Vagina (tissue), 2 donors: ENCODE data around the gene PRKCQ.

Experiments used
- POLR2AphosphoS5 ChIP-seq, 2 donors: sonication (generic); formaldehyde crosslinking; IDR thresholded peaks; one replicate each; pipeline ENCODE4 v1.9.0; 2017; ENCODE audit warnings: antibody characterized with exemption in 2 of 2, mild to moderate bottlenecking in 2 of 2, low read depth in 1 of 2; ENCODE audit not compliant: insufficient read depth in 1 of 2
- TF ChIP-seq, protein P1 (sequence below), 3 experiments: fragments of 450-650 bp in 2 of 3; fragments of 200-600 bp in 1 of 3; sonication (generic) in 1 of 3; IDR thresholded peaks; one replicate each; pipeline ENCODE4 v1.5.1; 2017 to 2019; ENCODE audit warnings: antibody characterized with exemption in 3 of 3, mild to moderate bottlenecking in 2 of 3, moderate library complexity in 2 of 3

DNA sequence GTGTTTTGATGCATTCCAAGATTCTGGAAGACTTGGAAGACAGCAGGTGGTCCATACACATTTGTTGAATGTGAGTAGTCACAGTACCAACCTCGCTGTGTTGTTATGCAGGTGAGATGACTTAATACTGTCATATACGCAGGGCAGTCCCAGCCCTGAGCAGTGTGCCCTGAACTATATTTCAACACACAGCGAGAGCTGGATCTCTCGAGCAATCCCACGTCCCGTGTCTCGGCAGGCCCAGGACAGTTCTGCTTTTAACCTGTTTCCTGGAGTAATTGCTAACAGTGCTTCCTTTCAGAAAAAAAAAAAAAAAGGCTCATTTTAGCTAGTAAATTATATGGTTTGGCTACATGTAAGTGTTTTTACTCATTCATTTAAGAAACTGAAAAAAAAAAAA is 179.7 kb downstream of the PRKCQ start:
- TF ChIP-seq, protein P1, sequence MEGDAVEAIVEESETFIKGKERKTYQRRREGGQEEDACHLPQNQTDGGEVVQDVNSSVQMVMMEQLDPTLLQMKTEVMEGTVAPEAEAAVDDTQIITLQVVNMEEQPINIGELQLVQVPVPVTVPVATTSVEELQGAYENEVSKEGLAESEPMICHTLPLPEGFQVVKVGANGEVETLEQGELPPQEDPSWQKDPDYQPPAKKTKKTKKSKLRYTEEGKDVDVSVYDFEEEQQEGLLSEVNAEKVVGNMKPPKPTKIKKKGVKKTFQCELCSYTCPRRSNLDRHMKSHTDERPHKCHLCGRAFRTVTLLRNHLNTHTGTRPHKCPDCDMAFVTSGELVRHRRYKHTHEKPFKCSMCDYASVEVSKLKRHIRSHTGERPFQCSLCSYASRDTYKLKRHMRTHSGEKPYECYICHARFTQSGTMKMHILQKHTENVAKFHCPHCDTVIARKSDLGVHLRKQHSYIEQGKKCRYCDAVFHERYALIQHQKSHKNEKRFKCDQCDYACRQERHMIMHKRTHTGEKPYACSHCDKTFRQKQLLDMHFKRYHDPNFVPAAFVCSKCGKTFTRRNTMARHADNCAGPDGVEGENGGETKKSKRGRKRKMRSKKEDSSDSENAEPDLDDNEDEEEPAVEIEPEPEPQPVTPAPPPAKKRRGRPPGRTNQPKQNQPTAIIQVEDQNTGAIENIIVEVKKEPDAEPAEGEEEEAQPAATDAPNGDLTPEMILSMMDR (IDR thresholded peaks at IDR 0.05), result no peak
- TF ChIP-seq POLR2AphosphoS5 (IDR thresholded peaks at IDR 0.05; ENCODE audit: insufficient read depth in 1 of 2, low read depth in 1 of 2), result no peak
